HFF-Myc (cell line): ENCODE data around the gene CRK.
"Not testable (repeated sequence)": the region's sequence is repeated elsewhere in the genome, so short reads cannot be mapped to it uniquely, and the experiment has no call there.

Source experiments
- DNase-seq: peaks from one replicate; pipeline ENCODE4 v3.0.0-alpha.2; 2011; ENCODE audit warnings: low read depth; ENCODE audit errors: extremely low read depth
- H3K4me3 ChIP-seq: replicated peaks from 2 replicates; pipeline ENCODE4 v1.5.1; 2011; ENCODE audit warnings: low read depth, mild to moderate bottlenecking, control low read depth, low read length
- TF ChIP-seq, protein P1 (sequence below): IDR thresholded peaks from 2 replicates; pipeline ENCODE4 v1.5.1; 2012; ENCODE audit warnings: mild to moderate bottlenecking, low read depth, low read length, control low read depth; ENCODE audit errors: missing control alignments

The CRK gene

DNA sequence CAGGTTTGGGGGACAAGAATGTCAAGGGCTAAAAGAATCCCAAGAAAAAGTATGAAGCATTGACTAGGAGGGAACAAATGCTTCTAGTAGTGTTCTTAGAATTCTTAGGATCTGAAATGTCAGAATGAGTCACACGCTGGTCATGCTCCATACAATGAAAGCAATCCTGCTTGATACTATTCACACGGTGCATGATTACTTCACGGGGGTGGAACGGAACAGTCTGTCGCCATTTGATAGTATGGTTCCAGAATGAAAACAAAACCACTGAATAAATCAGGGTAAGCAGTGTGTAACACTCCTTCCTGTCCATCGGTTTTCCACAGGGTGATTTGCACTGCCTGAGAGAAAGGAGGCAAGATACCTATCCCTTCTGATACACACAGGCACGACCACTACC is 33.1 kb downstream of the CRK start:
- peak; percentile 59 for DNase-seq
- H3K4me3 ChIP-seq, result no peak overlapping the region
- TF ChIP-seq, protein P1, sequence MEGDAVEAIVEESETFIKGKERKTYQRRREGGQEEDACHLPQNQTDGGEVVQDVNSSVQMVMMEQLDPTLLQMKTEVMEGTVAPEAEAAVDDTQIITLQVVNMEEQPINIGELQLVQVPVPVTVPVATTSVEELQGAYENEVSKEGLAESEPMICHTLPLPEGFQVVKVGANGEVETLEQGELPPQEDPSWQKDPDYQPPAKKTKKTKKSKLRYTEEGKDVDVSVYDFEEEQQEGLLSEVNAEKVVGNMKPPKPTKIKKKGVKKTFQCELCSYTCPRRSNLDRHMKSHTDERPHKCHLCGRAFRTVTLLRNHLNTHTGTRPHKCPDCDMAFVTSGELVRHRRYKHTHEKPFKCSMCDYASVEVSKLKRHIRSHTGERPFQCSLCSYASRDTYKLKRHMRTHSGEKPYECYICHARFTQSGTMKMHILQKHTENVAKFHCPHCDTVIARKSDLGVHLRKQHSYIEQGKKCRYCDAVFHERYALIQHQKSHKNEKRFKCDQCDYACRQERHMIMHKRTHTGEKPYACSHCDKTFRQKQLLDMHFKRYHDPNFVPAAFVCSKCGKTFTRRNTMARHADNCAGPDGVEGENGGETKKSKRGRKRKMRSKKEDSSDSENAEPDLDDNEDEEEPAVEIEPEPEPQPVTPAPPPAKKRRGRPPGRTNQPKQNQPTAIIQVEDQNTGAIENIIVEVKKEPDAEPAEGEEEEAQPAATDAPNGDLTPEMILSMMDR, result no peak

DNA sequence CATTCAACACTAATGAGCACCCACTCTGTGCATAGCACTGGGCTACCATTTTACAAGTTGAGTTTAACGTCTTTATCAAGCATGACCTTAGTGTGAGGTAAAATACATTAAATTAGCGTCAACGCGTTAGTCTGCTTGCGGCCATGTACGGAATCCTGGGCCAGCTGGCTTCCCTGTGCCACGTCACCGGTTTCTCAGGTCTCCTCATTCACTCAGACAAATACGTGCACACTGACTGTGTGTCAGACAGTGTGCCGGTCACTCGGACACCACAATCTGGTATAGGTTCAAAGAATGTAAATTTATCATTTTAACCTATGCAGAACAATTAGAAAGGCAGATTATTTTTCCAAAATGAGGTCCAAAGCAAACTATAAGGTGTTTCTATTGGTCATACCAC is 34.6 kb downstream of the CRK start:
- H3K4me3 ChIP-seq, result no peak overlapping the region
- DNase-seq, result no peak
- TF ChIP-seq, protein P1, result no peak

DNA sequence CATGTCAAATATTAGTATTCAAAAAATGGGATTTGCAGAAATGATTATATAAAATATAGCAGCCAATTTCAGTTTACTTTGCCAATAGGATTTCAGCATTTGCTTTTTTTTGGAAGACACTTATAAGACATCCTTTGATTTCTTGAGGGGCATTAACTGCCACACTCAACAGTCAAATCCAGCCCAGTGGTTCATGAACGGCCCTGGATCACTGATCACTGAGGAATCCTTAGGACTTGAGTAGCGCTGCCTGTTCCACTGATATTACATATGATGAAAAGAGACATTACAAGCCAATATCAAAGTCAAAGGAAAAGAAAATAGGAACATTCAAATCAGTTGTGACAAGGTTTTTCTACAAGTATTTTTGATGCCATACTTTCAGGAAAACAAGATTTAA is 35.1 kb downstream of the CRK start:
- TF ChIP-seq, protein P1, result no peak
- DNase-seq, result no peak

DNA sequence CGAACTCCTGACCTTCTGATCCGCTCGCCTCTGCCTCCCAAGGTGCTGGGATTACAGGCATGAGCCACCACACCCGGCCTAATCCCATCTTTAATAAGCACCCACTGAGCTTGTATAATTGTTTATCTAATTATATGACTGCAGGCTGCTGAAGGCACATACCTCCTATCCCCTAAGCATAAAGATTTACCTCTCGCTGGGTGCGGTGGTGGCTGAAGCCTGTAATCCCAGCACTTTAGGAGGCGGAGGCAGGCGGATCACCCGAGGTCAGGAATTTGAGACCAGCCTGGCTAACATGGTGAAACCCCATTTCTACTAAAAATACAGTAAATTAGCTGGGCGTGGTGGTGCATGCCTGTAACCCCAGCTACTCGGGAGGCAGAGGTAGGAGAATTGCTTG is 35.9 kb downstream of the CRK start:
- no peak for DNase-seq
- no peak overlapping the region for H3K4me3 ChIP-seq
- TF ChIP-seq, protein P1, result no peak

More for the DNA sequence above, 35.1 kb downstream of the CRK start:
- no peak overlapping the region for H3K4me3 ChIP-seq

DNA sequence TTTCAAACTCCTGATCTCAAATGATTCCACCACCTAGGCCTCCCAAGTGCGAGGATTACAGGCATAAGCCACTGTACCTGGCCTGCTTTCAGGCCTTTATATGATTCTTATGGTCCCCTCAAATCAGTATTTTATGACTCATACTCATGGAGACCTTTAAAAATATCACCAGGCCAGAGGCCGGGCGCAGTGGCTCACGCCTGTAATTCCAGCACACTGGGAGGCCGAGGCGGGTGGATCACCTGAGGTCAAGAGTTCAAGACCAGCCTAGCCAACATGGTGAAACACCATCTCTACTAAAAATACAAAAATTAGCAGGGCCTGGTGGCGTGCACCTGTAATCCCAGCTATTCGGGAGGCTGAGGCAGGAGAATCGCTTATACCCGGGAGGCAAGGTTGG is 37.6 kb downstream of the CRK start:
- not testable (repeated sequence) for H3K4me3 ChIP-seq, DNase-seq

DNA sequence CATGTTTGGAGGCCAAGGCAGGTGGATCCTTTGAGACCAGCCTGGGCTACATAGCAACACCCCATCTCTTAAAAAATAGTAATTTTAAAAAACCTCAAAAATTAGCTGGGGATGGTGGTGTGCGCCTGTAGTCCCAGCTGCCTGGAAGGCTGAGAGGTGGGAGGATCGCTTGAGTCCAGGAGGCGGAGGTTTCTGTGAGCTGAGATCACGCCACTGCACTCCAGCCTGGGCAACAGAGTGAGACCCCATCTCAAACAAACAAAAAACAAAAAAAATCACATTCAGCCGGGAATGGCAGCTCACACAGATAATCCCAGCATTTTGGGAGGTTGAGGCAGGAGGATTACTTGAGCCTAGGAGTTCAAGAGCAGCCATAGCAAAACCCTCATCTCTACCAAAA is 39.6 kb downstream of the CRK start:
- DNase-seq, result no peak
- TF ChIP-seq, protein P1, result no peak
- no peak overlapping the region for H3K4me3 ChIP-seq

DNA sequence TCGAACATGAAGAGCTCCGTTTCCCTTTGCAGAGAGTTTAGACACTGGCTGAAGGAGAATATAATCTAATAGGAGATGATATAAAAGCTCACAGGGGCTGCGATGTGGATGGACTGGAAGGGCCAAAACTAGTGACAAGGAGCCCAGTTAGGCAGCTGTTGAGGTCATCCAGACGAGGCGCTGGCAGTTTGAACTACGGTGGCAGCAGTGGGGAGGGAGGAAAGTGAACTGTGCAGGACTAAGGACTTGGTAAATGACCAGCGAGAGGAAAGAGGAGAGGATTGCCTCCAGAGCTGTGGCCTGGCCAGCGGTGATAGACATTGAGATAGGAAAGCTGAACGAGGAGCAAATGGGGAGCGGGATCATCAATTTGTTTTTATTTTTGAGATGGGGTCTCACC is 41.4 kb downstream of the CRK start:
- TF ChIP-seq, protein P1, result no peak
- no peak overlapping the region for H3K4me3 ChIP-seq
- no peak for DNase-seq
